GM18867 (cell line): ENCODE results near the gene SPOCK3.
A peak's percentile ranks its signal among the peaks of the same experiment; 100 is the strongest.

Experiments
- ATAC-seq: cut with Tn5 transposase; IDR thresholded peaks from one replicate; pipeline ENCODE4 v1.9.1; 2021; ENCODE audit warnings: mild to moderate bottlenecking, moderate library complexity; ENCODE audit not compliant: unreplicated experiment

The SPOCK3 gene

DNA sequence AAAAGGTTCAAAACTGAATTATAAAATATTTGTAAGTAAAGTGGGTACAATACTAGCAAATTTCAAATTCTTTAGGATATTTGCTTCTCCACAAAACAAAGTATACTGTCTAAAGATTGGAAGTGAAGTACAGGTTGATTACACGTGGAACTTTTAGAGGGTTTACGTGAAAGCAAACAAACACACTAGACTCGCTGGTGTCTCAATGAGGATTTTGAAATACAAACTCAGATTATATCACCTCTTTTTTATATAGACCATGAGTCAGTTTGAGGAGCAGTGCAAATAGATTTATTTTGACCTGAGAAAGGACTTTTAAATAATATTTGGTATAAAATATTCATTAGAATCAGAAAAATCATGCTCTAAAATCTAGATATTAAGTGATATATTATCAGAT, 185.0 kb downstream of the SPOCK3 start:
- no peak for ATAC-seq

DNA sequence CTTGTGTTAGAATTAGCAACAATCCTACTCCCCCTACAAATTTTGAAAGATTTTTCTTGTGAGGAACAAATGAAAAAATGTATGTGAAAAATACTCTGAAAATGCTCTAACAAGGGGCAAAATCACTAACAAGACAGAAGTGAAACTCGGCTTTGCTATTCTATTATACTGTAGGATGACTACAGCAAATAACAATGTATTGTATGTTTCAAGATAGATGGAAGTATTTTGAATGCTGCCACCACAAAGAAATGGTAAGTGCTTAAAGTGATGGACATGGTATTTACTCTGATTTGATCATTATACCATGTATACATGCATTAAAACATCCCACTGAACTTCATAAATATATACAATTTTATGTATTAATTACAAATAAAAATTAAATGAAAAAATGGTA, 192.8 kb downstream of the SPOCK3 start:
- no peak for ATAC-seq

DNA sequence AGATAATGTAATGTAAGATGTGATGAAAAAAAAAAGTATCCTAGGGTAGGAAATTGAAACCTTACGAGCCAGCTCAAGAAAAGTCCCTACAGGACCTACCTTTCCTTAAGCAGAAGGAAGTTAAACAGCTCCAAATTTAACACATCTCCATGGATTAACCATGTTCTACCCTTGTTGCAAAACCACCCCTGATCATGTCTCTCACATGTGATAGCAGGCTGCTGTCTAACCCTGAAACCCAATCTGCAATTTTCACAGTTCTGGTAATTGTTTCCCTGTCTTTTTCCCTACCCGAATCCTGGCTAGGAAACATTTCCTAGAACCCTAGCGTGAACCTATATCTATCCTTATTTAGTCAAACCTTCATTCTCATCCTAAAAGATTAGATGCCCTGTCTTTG, 198.9 kb downstream of the SPOCK3 start:
- no peak for ATAC-seq

DNA sequence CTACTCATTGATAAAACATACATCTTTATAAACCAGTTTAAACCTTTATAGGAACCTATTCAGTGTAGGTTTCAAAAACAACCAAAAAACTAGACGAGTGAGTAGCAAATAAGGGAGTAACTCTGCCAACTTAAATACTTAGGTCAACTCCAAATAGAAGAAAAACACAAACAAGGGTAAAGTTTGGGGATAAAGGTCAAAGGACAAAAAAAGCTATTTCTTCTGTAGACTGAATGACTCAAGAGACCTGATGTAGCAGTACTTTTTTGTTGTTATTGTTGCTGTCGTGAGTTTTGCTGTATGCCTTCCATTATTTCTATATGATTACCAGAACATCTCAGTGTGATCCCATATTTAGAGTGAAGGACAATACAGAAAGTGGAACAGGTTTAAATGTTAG, 199.3 kb downstream of the SPOCK3 start:
- no peak for ATAC-seq

DNA sequence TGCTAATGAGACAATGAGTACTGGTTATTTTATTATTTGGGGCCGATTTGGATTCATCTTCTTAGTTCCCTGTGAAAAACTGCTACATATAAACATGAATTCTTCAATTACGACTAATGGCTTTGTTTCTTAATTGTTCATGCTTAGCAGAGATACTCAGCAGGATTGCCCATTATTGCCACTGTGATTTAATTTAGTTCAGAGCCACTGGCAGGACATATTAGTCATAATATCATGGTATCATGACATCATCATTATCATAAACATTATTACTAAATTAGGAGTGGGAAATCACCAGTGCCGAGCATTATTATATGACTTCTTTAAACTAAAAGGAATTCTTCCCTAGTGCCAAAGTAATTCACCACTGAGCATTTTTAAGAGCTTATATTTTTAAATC, 201.4 kb downstream of the SPOCK3 start:
- no peak for ATAC-seq

DNA sequence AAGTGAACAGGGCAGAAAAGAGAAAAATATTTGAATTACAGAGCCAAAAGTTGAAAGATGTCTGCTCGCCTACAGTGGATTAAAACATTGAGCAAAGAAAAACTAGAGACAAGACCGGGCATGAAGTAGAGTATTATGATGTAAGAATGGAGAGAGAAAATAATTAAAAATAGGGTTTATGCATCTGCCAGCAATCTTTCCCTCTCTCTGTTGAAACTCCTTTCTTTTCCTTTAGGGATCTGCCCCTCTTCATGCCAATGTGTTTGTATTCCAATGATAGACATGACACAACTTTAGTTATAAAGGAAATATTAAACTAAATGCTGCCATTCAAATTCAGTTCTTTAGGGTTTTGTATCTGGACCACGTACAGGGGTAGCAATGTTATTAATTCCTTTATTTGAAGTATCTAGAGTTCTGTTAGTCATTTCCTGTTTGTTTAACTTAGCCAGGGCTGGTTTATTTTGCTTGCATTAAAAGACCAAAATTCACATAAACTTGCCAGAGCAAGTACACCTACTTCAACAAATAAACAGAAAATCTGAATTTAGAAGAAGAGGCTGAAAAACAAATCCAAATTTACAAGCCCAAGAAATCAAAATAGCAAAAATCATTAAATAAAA, 202.6 kb downstream of the SPOCK3 start:
- ATAC-seq = no peak

DNA sequence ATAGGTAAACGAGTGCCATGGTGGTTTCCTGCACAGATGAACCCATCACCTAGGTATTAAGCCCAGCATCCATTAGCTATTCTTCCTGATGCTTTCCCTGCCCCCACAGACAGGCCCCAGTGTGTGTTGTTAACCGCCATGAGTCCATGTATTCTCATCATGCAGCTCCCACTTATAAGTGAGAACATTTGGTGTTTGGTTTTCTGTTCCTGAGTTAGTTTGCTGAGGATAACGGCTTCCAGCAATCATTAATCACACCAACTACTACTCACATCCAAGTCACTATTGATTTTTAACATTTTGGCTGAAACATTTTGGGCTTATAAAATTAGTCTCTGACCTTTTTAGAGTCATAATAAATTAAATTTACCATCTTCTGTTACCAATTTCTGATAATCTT, 205.3 kb downstream of the SPOCK3 start:
- ATAC-seq = no peak

DNA sequence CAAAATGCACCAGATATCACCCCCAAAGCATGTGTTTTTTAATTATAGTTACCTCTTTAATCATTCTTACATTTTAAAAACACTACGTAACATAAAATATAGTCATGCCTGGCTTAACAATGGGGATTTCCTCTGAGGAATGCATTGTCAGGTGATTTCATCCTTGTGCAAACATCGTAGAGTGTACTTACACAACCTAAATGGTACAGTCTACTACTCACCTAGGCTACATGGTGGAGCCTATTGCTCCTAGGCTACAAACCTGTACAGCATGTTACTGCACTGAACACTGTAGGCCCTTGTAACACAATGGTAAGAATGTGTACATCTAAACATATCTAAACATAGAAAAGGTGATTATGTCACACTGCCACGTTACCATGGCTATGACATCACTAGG, 208.6 kb downstream of the SPOCK3 start:
- ATAC-seq = no peak

DNA sequence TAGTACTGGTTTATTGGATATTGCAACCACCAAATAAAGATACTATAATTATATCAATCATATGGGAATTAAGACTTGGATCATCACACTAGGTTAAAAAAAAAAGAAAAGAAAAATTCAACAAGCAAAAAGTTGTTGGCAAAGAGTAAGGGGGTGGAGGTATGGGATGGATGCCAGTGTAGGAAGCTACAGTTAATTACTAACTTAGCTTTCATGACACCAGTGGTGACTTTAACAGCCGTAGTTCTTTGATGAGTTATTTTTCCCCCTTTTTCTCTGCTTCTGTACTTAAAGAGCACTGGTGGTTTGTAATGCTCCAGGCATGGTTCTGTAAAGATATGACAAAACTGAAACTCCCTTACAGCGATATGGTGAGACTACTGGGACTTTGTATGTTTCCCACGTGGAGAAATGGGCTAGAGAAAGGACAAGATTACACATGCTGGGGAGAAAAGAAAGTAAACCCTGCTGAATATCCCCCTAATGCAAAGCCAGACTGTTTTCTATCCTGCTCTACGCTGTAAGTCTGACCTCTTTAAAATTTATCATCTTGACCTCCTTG, 210.8 kb downstream of the SPOCK3 start:
- ATAC-seq = no peak

DNA sequence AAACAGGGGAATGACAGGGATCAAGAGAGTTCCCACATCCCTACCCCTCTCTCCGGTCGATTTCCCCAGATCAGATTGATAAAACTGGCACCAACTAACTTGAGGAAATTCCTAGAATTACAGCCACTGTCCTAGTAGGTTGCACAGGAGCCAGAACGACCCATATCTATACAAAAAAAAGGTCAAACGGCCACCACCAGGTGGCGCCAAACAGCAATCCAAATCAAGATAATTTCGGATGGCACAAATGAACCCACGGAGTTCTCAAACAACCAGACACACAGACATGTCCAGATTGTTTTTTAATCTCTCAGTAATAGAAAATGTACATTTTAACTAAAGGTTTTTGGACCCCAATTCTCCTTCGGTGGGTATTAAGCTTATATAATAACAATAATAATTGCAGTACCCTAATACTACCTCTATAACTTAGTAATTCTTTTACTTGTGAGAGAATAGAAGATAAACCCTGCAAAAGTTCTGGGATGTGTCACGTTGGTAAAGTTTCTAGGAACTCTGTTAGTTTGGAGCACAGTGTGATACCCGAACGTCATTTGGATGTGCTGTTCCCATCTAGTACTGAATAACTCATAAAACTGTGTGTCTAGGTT, 212.6 kb downstream of the SPOCK3 start:
- ATAC-seq = peak; percentile 71

DNA sequence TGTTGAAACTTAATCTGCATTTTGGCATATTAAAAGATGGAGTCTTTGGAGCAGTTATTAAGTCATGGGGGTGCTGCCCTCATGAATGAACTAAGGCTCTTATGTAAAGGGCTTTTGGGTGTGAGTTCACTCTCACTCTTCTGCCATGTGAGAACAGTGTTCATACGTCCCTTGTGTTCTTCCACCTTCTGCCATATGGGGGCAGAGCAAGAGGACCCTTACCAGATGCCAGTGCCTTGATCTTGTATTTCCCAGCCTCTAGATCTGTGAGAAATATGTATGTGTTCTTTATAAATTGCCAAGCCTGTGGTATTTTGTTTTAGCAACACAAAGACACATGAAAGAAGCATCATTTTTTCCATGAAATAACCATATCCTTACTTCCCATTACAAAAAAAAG, 213.9 kb downstream of the SPOCK3 start:
- ATAC-seq = peak; percentile 51

DNA sequence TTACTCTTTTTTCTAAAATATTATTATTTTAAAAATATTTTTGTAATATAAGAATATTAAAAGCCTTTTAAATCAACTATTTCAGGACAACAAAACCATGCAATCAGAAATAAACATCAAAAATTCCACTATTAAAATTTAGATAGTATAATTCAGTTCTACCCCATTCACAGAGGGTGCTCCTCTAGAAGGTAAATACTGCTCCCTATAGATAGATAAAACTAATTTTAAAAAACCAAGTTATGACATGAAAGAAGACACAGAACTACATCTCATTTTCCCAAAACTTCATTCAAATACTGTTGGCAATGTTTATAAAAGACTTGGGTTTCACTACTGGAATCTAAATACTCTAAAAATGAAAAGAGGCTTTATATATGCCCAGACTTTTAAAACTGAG, 219.3 kb downstream of the SPOCK3 start:
- no peak for ATAC-seq

DNA sequence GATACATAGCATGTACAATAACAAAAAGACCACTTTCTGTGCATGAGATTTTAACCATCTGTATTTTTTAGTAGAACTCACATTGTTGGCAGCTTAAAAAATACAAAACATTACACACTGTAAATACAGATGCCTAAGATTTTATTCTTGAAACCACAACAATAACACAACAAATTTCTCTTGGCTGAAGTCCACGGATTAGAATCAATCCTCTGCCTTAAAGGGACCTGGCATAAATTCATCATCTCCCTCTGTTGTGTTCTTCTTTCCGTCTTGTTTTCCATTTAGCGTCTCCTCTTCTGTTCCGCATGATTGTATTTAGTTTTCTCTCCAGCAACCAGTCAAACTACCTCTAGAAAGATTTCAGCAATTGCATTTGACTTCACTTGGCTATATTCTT, 231.0 kb downstream of the SPOCK3 start:
- no peak for ATAC-seq

DNA sequence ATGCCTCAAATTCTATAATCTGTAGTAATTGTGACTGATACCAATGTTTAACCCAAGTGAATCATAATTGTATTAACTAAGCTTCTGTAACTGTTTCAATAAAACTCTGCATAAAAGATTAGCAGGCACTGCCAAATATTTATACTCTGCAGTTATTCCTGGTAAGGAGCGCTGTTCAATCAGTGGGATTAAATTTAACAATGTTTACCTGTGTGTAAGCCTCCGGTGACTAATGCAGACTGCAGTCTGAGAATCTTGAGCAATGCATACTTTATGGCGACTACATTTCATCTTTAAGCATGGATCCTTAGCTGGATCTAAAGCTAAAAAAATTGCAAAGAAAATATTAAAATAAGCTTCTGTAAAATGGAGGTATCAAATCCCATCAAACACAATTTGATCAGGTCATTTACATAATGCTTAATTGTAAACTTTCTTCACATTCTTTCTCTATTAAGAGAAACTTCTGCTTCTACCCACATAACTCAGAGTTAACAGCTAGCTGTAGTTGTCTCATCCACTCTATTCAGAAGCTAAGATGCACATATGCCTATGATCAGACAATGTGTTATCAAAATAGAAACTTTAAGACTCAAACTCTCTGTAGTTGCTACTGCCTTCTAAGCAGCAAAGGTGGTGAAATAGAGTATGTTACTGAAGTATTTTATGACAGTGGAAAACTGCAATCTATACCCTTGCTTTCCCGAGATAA, 234.0 kb downstream of the SPOCK3 start:
- no peak for ATAC-seq

DNA sequence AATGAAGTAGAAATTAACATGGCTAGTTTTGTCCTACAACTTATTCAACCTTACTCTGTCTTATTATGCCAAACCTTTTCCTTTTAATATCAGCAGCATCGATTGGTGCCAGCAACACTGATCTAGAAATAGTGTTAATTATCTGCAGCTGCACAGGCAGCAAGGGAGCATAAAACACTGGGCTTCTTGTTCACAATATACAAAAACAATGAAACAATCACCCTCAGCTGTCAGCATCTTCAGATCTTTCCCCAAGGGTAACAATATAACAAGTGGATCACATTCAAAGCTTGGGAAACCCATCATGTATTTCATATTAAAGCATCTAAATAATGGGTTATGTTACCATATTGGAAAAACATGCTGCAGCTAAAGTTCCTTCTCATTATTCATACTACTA, 238.1 kb downstream of the SPOCK3 start:
- ATAC-seq = no peak

DNA sequence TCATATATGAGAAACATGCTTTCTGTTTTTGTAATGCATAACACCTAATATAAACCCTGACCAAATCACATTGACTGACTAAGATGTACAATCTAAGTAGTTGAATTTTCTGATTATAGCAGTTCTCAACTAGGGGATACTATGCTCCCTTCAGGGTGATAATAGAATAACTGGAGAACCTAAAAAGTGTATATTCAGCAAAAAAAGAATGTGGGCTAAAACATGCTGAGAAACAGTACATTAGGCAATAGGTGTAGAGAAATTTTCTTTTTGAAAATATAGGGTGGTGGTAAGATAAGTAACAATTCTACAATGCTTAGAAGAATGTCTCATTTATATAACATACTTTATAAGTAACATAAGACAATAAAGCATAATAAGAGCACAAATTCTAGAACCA, 239.6 kb downstream of the SPOCK3 start:
- no peak for ATAC-seq

DNA sequence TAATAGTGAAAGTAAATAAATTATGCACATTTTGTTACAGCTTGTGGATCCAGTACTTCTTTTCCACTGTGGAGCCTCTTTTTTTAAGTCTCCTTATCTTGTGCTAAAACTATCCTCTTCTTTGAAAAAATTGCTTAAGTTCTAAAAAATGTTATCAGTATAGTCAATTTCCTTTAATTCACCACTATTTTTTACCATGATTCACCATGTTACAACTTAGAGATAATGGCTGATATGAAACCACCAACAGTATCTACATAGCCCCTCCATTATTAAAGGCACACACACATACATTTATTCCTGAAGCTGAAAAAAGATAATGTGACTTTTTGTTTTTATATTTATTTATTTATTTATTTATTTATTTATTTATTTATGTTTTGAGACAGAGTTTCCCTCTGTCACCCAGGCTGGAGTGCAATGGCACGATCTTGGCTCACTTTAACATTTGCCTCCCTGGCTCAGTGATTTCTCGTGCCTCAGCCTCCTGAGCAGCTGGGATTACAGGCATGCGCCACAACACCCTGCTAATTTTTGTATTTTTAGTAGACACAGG, 243.2 kb downstream of the SPOCK3 start:
- ATAC-seq = no peak

DNA sequence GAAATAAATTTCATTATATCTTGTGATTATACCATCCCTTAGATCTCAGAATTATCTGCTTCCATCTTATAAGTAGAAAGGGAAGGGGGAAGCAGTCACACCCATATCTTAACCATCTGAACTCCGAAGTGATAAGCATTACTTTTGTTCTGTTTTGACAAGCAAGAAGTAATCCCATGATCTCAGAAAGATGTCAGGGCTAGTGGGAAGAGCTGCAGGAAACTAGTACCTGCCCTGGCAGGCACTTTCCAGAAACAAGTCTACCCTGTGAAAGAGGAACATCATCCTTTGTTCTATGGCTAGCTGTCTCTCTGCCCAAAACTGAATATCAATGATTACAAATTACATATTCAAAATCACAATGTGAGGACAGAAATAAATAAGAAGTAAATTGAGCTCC, 244.4 kb downstream of the SPOCK3 start:
- ATAC-seq = no peak

DNA sequence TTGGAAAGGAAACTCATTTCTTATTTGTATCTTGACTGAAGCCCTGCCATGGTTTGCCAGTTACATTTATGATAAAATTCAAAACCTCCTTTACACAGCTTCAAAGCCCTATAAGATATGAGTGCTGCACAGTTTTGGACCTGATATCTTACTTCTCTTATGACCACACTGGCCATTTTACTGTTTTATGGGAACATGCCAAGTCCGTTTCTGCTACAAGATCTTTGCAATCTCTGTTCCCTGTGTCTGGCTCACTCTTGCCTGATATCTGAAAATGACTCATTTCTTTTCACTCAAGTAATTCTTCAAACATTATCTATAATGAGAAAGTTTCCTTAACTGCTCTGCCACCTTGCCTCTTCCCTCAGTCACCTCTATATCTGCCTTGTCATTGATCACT, 247.3 kb downstream of the SPOCK3 start:
- ATAC-seq = no peak

DNA sequence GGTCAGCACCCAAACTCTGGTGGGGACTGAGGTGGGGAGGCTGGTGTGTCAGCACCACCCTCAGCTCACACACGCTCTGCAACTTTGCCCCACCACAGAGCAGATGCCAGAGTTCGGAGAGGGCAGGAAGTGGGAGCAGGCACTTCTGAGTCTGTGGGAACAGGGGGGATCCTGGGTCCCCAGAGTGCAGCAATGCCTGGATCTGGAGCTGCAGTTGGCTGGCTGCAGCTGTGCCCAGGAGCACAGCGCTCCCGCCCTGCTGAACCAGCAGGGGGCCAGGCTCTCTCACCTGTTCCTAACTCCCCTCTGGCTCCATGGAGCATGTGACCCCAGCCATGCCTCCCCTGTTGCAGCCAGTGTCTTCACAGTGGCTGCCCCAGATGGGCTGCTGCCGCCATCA, 252.4 kb downstream of the SPOCK3 start:
- no peak for ATAC-seq

DNA sequence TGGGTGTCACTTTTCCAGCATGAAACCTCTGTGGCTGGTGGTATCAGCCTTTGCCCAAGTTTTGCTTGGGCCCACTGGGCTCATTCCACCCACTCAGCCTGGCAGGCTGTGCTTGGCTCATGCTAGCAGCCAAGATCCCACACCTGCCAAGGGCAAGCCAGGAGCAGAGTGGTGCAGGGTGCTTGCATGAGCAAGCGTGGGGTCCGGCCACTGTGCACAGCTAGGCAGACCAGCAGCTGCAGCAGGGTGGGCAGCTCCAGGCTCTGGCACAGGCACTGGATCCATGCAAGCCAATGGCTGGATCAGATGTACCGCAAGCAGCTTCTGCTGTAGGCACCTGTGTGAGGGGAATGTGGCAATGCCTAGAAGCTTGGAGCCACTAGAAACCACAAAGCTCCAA, 253.9 kb downstream of the SPOCK3 start:
- ATAC-seq = no peak

DNA sequence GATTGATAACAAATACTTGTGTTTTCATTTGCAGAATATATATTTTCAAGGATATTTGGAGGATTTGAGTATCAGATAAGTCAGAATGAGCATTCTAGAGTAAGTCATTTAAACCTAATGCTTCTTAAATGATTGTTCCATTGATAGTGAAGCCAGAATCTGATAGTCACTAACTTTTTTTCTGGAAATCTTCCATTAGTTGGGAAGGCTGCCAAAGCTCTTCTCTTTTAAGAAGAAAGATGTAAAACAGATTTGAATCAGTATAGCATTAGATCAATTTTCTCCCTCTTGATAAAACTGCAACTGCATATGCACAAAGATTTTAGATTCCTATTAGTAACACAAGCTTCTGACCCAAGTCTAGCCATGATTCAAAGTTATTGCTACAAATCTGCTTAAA, 256.7 kb downstream of the SPOCK3 start:
- ATAC-seq = no peak
